Fibroblast of skin of scalp (primary cell): ENCODE measurements around the gene THOC5.
A peak's percentile ranks its signal among the peaks of the same experiment; 100 is the strongest.
"Not testable (repeated sequence)": the region's sequence is repeated elsewhere in the genome, so short reads cannot be mapped to it uniquely, and the experiment has no call there.

Source experiments
- DNase-seq: peaks from one replicate; pipeline ENCODE4 v3.0.0-alpha.2; 2013

Gene THOC5

GRCh38 chr22:29503811-29504372 lies 49.7 kb downstream of the THOC5 start:
- DNase-seq, result peak; percentile 87

DNA sequence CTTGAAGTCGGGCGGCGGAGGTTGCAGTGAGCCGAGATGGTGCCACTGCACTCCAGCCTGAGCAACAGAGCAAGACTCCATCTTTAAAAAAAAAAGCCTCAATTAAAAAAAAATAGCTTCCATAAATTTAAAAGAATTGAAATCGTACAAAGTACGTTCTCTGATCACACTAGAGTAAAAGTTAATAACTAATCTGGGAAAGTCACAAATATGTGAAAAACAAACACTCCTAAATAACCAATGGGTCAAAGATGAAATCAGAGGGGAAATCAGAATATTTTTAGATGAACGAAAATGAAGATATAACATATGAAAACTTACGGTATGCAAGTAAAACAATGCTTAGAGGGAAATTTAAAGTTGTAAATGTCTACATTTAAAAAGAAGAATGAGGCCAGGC lies 53.7 kb downstream of the THOC5 start:
- DNase-seq, result no peak

DNA sequence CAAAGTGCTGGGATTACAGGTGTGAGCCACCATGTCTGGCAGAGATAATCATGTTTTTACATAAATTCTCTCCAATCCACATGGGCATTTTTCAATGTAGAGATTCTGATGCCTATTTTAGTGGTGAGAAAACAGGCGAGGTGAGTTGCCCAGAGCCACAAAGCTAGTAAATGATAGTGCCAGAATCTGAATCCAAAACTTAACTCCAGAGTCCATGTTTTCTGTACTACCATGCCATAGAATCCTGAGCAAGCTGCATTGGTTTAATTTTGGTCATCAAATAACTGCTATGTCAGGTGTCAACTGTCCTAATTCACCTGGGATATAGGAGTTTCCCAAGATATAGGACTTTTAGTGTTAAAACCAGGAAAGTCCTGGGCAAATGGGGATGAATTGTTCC lies 59.9 kb downstream of the THOC5 start:
- DNase-seq, result no peak

DNA sequence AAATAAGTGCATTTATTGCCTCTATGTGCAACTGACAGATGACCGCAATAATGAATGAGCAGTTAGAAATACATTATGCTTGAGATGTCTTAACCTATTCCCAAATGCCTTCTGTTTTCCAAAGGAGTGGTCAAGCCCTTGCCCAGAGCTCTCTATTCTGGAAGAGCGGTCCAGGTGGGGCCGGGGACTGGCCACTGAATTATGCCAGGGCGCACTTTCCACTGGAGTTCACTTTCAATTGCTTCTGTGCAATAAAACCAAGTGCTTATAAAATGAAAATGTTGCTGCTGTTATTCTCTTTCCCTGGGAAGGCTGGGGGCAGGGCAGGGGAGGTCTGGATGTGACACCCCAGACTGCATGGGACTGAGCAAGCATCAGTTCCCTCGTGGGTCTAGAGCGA lies 62.5 kb downstream of the THOC5 start:
- DNase-seq, result no peak

DNA sequence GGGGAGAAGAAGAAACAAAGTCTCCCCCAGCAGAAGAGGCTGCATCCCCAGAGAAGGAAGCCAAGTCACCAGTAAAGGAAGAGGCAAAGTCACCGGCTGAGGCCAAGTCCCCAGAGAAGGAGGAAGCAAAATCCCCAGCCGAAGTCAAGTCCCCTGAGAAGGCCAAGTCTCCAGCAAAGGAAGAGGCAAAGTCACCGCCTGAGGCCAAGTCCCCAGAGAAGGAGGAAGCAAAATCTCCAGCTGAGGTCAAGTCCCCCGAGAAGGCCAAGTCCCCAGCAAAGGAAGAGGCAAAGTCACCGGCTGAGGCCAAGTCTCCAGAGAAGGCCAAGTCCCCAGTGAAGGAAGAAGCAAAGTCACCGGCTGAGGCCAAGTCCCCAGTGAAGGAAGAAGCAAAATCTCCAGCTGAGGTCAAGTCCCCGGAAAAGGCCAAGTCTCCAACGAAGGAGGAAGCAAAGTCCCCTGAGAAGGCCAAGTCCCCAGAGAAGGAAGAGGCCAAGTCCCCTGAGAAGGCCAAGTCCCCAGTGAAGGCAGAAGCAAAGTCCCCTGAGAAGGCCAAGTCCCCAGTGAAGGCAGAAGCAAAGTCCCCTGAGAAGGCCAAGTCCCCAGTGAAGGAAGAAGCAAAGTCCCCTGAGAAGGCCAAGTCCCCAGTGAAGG lies 64.3 kb downstream of the THOC5 start:
- not testable (repeated sequence) for DNase-seq

DNA sequence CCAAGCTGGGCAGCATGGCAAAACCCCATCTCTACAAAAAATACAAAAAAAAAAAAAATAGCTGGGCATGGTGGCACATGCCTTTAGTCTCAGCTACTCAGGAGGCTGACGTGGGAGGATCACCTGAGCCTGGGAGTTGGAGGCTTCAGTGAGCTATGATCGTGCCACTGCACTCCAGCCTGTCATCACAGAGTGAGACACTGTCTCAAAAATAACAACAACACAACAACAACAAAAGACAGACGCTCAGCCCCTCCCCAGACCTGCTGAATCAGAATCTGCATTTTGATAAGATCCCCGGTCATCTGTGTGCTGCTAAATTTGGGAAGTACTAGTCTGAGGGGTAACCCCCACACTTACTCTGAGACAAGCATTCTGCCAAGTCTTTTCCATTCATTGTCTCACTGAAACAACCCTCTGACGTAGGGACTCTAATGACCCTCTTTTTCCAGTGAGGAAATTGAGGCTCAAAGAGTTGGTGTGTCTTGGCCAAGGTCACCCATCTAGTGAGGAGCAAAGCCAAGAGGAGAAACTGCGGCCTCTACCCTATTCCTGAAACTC lies 66.1 kb downstream of the THOC5 start:
- no peak for DNase-seq

- no peak for DNase-seq
Measured at GRCh38 chr22:29485448-29485847, 68.1 kb downstream of the THOC5 start.

DNA sequence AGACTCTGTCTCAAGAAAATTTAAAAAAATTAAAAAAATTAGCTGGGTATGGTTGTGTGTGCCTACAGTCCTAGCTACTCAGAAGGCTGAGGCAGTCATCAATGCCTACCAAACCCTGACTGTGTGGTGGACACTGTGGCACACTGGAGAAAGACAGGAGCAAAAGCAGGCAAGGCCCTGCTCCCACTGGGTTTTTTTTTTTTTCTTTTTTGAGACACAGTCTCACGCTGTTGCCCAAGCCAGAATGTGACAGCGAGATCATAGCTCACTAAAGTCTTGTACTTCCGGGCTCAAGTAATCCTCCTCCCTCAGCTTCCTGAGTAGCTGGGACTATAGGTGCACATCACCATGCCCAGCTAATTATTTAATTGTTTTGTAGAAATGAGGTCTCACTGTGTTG lies 68.9 kb downstream of the THOC5 start:
- no peak for DNase-seq

- DNase-seq, result no peak
Measured at GRCh38 chr22:29483254-29483653, 70.3 kb downstream of the THOC5 start.

DNA sequence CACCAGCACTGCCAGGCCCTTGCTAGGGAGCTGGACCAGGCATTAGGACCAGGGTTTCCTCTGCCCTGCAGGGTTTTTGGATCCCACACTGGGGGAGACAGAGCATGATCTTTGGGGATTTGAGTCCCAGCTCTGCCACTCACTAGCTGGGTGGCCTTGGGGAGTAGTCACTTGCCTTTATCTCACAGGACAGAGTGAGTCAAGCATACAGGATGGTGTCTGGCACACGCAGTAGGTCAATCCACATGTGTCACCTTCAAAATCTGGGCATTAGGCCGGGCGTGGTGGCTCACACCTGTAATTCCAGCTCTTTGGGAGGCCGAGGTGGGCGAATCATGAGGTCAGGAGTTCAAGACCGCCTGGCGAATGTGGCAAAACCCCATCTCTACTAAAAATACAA lies 70.8 kb downstream of the THOC5 start:
- no peak for DNase-seq

DNA sequence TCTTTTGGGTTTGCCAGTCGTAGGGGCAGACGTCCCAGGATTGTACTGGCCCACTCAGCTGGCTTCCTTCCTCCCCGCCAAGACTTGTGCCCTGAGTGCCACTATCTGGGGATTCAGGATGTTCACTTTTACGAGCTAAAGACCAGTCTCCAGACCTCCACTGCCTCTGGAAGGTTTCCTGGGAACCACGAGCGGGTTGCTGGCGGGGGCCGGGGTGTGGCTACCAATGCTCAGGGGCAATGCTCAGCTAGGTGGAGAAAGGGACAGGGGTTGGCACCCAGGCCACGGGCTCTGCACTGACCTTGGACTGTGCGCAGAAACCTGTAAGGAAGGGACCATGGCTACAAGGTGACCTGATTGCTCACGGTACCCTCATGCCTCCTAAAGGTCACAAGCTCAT lies 71.3 kb downstream of the THOC5 start:
- no peak for DNase-seq

- no peak for DNase-seq
Measured at GRCh38 chr22:29481265-29482000, 72.1 kb downstream of the THOC5 start.

DNA sequence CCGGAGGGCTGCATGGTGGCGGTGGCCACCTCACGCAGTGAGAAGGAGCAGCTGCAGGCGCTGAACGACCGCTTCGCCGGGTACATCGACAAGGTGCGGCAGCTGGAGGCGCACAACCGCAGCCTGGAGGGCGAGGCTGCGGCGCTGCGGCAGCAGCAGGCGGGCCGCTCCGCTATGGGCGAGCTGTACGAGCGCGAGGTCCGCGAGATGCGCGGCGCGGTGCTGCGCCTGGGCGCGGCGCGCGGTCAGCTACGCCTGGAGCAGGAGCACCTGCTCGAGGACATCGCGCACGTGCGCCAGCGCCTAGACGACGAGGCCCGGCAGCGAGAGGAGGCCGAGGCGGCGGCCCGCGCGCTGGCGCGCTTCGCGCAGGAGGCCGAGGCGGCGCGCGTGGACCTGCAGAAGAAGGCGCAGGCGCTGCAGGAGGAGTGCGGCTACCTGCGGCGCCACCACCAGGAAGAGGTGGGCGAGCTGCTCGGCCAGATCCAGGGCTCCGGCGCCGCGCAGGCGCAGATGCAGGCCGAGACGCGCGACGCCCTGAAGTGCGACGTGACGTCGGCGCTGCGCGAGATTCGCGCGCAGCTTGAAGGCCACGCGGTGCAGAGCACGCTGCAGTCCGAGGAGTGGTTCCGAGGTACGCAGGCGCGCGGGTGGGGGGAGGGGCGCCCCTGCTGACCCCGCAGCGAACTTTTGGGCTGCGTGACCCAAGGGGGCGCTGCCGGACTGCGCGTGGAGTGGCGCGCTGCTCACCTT lies 72.9 kb downstream of the THOC5 start:
- peak; percentile 73 for DNase-seq

DNA sequence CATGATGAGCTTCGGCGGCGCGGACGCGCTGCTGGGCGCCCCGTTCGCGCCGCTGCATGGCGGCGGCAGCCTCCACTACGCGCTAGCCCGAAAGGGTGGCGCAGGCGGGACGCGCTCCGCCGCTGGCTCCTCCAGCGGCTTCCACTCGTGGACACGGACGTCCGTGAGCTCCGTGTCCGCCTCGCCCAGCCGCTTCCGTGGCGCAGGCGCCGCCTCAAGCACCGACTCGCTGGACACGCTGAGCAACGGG lies 73.4 kb downstream of the THOC5 start:
- DNase-seq, result no peak

DNA sequence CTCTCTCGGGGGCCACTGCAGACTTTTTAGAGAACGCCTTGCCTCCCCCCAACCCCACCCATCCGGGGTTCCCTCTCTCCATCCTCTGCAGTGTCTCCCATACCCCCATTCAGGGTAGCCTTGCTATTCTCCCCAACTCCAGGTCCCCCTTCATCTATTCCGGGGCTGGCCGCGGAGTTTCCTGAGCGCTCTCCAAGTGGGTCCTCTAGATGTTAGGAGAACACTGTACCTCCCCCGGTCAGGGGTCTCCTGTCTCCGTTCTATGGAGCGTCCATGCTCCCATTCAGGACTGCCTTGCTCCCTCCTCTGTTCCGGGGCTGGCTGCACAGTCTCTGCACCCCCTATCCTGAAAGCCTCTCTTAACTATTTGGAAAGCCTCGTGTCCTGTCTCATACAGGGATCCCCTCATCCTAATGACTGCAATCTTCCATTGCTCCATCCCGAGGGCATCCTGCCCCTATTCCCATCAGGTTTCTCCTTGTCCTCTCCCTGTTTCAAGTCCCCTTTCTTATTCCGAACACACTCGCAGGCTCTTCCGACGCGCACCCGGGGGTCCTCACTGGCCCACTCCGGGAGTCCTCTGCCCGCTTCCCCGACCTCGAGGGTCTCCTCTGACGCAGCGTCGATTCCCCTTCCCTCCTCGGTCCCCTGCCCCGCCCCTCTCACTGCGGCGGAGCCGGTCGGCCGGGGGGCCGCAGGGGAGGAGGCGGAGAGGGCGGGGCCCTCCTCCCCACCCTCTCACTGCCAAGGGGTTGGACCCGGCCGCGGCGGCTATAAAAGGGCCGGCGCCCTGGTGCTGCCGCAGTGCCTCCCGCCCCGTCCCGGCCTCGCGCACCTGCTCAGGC lies 73.9 kb downstream of the THOC5 start, which contains the start of gene NEFH:
Gene NEFH (plus strand): TSS at position 802 of the 845 bp plus-strand sequence. CDS start 45 bp downstream, outside the sequence.
- no peak for DNase-seq

DNA sequence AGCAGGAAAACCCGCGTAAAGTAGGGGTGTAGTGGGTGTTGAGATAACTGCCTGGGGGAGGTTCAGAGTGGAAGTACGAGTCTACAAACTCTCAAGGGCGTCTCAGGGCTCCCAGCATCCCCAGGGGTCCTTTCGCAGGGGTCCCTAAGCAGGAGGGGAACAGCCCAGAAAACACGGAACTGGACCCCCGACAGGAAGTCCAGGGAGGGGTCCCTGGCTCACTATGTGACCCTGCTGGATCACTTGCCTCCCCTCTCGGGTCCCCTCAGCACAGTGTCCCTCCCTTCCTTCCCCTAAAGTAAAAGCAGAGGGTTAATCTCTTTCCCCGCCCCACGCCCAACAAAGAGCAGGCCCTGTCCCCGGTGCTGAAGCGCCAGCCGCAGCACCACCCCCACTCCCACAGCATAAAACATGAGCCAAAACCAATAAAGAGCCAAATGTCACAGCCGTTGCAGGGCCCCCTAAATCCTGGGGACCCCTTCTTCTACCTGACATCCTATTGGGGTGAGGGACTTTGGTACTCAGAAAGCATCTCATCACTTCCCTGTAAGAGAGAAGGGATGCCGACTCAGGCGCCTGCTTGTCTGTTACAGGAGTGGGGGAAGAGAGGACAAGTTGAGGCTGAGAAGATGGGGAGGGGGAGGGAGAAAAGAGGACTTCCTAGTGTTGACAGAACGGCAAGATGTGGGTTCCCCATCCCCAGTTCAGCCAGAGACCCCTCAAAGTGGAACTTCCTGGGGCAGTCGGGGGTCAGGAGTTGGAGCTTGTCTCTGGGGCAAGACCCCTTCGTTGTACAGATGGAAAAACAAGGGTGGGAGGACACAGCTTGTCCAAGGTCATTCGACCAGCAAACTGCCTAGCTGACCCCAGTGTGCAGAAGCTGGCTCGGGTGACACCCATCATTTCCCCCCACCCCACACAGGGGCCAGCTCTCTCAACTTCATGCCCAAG lies 75.0 kb downstream of the THOC5 start:
- no peak for DNase-seq

- no peak for DNase-seq
Measured at GRCh38 chr22:29477723-29478318, 75.7 kb downstream of the THOC5 start.

- no peak for DNase-seq
Measured at GRCh38 chr22:29476116-29476515, 77.4 kb downstream of the THOC5 start.

DNA sequence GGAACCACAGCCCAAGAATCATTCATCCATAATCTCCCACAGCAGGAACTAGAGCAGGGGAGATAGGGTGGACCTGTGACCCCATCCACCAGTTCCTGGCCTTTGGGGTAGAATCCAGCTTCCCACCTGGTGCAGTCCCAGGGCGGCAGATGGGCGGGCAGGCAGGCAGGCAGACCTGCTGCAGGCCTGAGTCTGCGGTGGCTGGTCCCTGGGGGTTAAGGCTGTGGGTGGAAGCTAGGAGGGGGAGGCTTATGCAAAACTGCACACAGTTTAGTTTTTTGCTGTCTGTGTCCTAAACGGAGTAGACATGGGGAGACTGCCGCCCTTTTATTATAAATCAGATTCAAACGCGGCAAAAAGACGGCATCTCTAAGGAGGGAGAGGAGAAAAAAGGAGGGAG lies 78.0 kb downstream of the THOC5 start:
- DNase-seq, result no peak

GRCh38 chr22:29473001-29473400 lies 80.6 kb downstream of the THOC5 start:
- DNase-seq, result no peak
